Activated naive CD4-positive, alpha-beta T cell treated with Interleukin-2 at 50 U/mL for 16 hours (primary cell): ENCODE results near the gene SCGB1A1.

ENCODE experiments used
- DNase-seq: peaks from one replicate; pipeline ENCODE4 v3.0.0-alpha.2; 2020

Gene SCGB1A1

GRCh38 chr11:62450543-62451240 lies 31.9 kb downstream of the SCGB1A1 start:
- DNase-seq, result no peak

- no peak for DNase-seq
Observed at GRCh38 chr11:62451241-62451621, 32.4 kb downstream of the SCGB1A1 start.

GRCh38 chr11:62452261-62452660 lies 33.4 kb downstream of the SCGB1A1 start:
- DNase-seq, result no peak

- DNase-seq, result no peak
Observed at GRCh38 chr11:62452839-62453468, 34.1 kb downstream of the SCGB1A1 start.

- no peak for DNase-seq
Observed at GRCh38 chr11:62456630-62457029, 37.8 kb downstream of the SCGB1A1 start.

GRCh38 chr11:62457478-62457877 lies 38.6 kb downstream of the SCGB1A1 start:
- DNase-seq, result no peak

- DNase-seq, result no peak
Observed at GRCh38 chr11:62458212-62459002, 39.6 kb downstream of the SCGB1A1 start.

- no peak for DNase-seq
Observed at GRCh38 chr11:62459080-62459479, 40.2 kb downstream of the SCGB1A1 start.

GRCh38 chr11:62461740-62462507 lies 43.1 kb downstream of the SCGB1A1 start:
- no peak for DNase-seq

- no peak for DNase-seq
Observed at GRCh38 chr11:62462508-62462892, 43.7 kb downstream of the SCGB1A1 start.

GRCh38 chr11:62463121-62463542 lies 44.3 kb downstream of the SCGB1A1 start:
- no peak for DNase-seq

- DNase-seq, result no peak
Observed at GRCh38 chr11:62464655-62465054, 45.8 kb downstream of the SCGB1A1 start.

- no peak for DNase-seq
Observed at GRCh38 chr11:62466444-62466843, 47.6 kb downstream of the SCGB1A1 start.

GRCh38 chr11:62468577-62468976 lies 49.7 kb downstream of the SCGB1A1 start:
- DNase-seq, result no peak

- no peak for DNase-seq
Observed at GRCh38 chr11:62471603-62472002, 52.8 kb downstream of the SCGB1A1 start.

- DNase-seq, result no peak
Observed at GRCh38 chr11:62472063-62472884, 53.4 kb downstream of the SCGB1A1 start.
